Measurements from ENCODE around the gene CARS1.

Gene CARS1

DNA sequence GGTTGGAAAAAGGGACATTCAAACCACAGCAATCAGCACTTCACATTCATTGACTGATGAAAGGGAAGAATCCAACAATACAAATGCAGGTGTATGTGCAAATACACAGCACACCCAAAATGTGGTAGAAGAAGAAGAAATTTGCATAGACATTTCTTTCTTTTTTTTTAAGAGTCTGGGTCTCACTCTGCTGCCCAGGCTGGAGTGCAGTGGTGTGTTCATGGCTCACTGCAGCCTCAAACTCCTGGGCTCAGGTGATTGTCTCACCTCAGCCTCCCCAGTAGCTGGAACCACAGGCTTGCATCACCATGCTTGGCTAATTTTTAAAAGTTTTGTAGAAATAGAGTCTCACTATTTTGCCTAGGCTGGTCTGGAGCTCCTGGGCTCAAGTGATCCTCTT is 21.9 kb downstream of the CARS1 start:
- Histone ChIP-seq H3K79me2 (ENCODE audit: insufficient read depth, low read length) (no peaks in the 10 kb centered on the region), H3K27me3 (ENCODE audit: insufficient read depth, low read length, poor library complexity, severe bottlenecking) (no peaks in the 10 kb centered on the region), H3K36me3 (ENCODE audit: insufficient read depth, low read length) (peaks cover 55% of the 10 kb centered on the region), H3K9me2 (replicated peaks; ENCODE audit: low read depth, low read length) (no peaks in the 10 kb centered on the region), H4K20me1 (ENCODE audit: insufficient read depth, low read length, poor library complexity, severe bottlenecking) (no peaks in the 10 kb centered on the region), H3K4me1 (ENCODE audit: insufficient read depth, low read length, poor library complexity, severe bottlenecking) (no peaks in the 10 kb centered on the region), H3K9ac (ENCODE audit: low read depth, low read length, poor library complexity, severe bottlenecking) (no peak overlapping the region), H3K4me2 (ENCODE audit: low read depth, low read length, poor library complexity, severe bottlenecking) (no peak overlapping the region), H3K9me3 (ENCODE audit: insufficient read depth, low read depth, low read length) (no peaks in the 10 kb centered on the region), H2AFZ (ENCODE audit: low read length) (no peak overlapping the region), H3K4me3 (ENCODE audit: low read length, poor library complexity, severe bottlenecking) (no peak overlapping the region), H3F3A (ENCODE audit: low read depth) (no peaks in the 10 kb centered on the region)
- TF ChIP-seq, protein P1, sequence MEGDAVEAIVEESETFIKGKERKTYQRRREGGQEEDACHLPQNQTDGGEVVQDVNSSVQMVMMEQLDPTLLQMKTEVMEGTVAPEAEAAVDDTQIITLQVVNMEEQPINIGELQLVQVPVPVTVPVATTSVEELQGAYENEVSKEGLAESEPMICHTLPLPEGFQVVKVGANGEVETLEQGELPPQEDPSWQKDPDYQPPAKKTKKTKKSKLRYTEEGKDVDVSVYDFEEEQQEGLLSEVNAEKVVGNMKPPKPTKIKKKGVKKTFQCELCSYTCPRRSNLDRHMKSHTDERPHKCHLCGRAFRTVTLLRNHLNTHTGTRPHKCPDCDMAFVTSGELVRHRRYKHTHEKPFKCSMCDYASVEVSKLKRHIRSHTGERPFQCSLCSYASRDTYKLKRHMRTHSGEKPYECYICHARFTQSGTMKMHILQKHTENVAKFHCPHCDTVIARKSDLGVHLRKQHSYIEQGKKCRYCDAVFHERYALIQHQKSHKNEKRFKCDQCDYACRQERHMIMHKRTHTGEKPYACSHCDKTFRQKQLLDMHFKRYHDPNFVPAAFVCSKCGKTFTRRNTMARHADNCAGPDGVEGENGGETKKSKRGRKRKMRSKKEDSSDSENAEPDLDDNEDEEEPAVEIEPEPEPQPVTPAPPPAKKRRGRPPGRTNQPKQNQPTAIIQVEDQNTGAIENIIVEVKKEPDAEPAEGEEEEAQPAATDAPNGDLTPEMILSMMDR (conservative IDR thresholded peaks at IDR 0.05; ENCODE audit: low read length) = no peak
- TF ChIP-seq EZH2phosphoT487 (IDR thresholded peaks at IDR 0.05; ENCODE audit: borderline replicate concordance) = no peak

DNA sequence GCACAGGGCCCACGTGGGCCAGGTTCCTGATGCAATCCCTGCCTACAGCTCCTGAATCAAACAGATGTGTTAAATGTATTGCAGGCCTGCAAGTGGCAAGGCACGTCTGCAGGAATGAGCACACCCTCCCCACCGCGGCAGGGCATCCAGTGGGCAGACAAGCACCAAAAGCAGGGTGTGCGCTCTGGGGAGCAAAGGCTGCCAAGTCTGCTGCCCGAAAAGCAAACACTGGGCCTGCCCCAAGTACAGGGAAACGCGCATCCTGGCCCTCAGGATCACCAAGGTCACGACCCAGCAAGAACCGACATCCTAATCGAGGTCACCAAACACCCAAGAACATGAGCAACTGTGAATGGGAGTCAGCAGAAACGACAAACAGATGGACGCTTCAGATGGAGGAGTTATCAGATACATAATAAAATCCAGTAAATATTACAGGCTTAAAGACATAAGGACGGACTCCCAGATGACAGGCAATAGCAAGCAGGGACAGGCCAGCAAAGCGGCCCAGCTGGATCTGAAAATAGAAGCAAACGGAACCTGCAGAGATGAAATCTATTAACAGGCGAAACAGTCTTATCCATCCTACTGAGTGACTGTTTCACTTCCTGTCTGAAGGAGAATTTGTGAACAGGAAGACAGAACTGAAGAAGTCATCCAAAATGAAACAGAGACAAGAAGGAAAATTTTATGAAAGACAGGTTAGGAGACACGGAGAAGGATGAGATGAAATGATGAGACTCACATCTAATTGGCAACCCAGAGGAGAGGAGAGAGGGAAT is 26.7 kb downstream of the CARS1 start:
- H3K27me3 ChIP-seq (ENCODE audit: insufficient read depth, low read length, poor library complexity, severe bottlenecking) = no peaks in the 10 kb centered on the region
- no peaks in the 10 kb centered on the region for H3F3A ChIP-seq (ENCODE audit: low read depth)
- no peaks in the 10 kb centered on the region for H3K9me2 ChIP-seq (replicated peaks; ENCODE audit: low read depth, low read length)
- H4K20me1 ChIP-seq (ENCODE audit: insufficient read depth, low read length, poor library complexity, severe bottlenecking) = no peaks in the 10 kb centered on the region
- no peak overlapping the region for H3K9ac ChIP-seq (ENCODE audit: low read depth, low read length, poor library complexity, severe bottlenecking)
- no peaks in the 10 kb centered on the region for H3K4me1 ChIP-seq (ENCODE audit: insufficient read depth, low read length, poor library complexity, severe bottlenecking)
- no peaks in the 10 kb centered on the region for H3K79me2 ChIP-seq (ENCODE audit: insufficient read depth, low read length)
- H3K4me2 ChIP-seq (ENCODE audit: low read depth, low read length, poor library complexity, severe bottlenecking) = no peak overlapping the region
- H3K9me3 ChIP-seq (ENCODE audit: insufficient read depth, low read depth, low read length) = no peaks in the 10 kb centered on the region
- no peak for TF ChIP-seq EZH2phosphoT487 (IDR thresholded peaks at IDR 0.05; ENCODE audit: borderline replicate concordance)
- TF ChIP-seq, protein P1 (conservative IDR thresholded peaks at IDR 0.05; ENCODE audit: low read length) = no peak
- no peak overlapping the region for H3K4me3 ChIP-seq (ENCODE audit: low read length, poor library complexity, severe bottlenecking)
- no peak overlapping the region for H2AFZ ChIP-seq (ENCODE audit: low read length)
- H3K36me3 ChIP-seq (ENCODE audit: insufficient read depth, low read length) = peaks cover 46% of the 10 kb centered on the region; the same call in 1 of the 2 replicates

DNA sequence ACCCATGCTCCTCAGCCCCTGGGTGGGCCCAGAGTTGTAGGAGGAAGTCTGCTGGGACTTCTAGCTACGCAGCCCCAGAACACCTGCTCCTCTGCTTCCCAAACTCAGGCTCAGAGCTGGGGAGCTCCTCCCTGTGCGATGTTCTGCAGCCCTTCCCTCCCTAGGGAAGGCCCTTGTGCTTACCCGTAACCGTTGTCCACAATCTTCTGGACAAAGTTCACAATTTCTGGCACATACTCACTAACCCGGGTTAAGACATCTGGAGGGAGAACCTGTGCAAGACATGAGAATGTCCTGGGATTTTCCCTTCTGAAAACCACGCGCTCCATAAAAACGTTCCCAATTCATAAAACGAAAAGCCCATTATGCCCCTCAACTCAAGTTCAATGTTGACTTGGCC is 28.4 kb downstream of the CARS1 start:
- no peak for TF ChIP-seq EZH2phosphoT487 (IDR thresholded peaks at IDR 0.05; ENCODE audit: borderline replicate concordance)
- TF ChIP-seq, protein P1 (conservative IDR thresholded peaks at IDR 0.05; ENCODE audit: low read length) = no peak
- Histone ChIP-seq H3K36me3 (ENCODE audit: insufficient read depth, low read length) (peaks cover 45% of the 10 kb centered on the region; the same call in 1 of the 2 replicates), H2AFZ (ENCODE audit: low read length) (no peak overlapping the region), H3K9me2 (replicated peaks; ENCODE audit: low read depth, low read length) (no peaks in the 10 kb centered on the region), H3K27me3 (ENCODE audit: insufficient read depth, low read length, poor library complexity, severe bottlenecking) (no peaks in the 10 kb centered on the region), H3K79me2 (ENCODE audit: insufficient read depth, low read length) (no peaks in the 10 kb centered on the region), H3K9ac (ENCODE audit: low read depth, low read length, poor library complexity, severe bottlenecking) (no peak overlapping the region), H3F3A (ENCODE audit: low read depth) (no peaks in the 10 kb centered on the region), H3K4me3 (ENCODE audit: low read length, poor library complexity, severe bottlenecking) (no peak overlapping the region), H3K4me1 (ENCODE audit: insufficient read depth, low read length, poor library complexity, severe bottlenecking) (no peaks in the 10 kb centered on the region), H3K9me3 (ENCODE audit: insufficient read depth, low read depth, low read length) (no peaks in the 10 kb centered on the region), H4K20me1 (ENCODE audit: insufficient read depth, low read length, poor library complexity, severe bottlenecking) (no peaks in the 10 kb centered on the region), H3K4me2 (ENCODE audit: low read depth, low read length, poor library complexity, severe bottlenecking) (no peak overlapping the region)
